GM21825 (cell line): Measurements from ENCODE around the gene GPR137.

Experiments used
- ATAC-seq: cut with Tn5 transposase; IDR thresholded peaks from one replicate; pipeline ENCODE4 v1.9.1; 2021; ENCODE audit warnings: mild to moderate bottlenecking, moderate library complexity; ENCODE audit not compliant: unreplicated experiment

Gene GPR137

DNA sequence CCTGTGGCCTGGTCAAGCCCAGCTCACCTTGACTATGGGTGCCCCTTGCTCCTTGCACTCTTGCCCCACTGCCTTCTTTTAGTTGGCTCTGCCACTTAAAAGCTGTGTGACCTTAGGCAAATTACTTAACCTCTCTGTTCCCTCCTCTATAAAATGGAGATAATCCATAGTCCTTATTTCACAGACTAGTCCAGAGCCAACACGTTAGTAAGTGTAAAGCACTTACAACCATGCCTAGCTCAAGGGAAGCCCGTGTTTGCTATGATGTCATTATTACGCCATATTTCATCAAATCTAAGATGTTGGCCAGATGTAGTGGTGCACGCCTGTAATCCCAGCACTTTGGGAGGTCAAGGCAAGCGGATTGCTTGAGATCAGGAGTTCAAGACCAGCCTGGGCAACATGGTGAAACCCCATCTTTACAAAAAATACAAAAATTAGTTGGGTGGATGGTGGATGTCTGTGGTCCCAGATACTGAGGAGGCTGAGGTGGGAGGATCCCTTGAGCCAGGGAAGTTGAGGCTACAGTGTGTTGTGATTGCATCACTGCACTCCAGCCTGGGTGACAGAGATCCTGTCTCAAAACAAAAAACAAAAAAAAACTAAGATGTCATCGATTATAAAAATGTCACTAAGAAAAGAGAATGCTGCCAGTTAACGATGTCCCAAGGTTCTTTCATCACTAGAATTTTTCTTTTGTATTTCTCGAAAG lies 52.0 kb downstream of the GPR137 start:
- no peak for ATAC-seq

DNA sequence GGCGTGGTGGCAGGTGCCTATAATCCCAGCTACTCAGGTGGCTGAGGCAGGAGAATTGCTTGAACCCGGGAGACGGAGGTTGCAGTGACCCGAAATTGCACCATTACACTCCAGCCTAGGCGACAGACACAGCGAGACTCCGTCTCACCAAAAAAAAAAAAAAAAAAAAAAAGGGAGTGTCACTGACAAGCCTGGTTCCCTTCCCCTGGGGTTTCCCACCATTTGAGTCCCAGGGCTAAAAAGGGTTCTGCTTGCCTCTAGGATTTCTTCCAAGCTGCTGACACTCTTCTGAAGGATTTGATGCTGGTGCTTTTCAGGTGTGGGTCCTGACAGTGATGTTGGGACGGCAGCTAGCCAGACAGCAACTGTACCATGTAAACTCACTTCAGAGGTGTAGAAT lies 53.1 kb downstream of the GPR137 start:
- no peak for ATAC-seq
